D721Med (cell line): ENCODE data around the gene BCAS3.
A peak's percentile ranks its signal among the peaks of the same experiment; 100 is the strongest.

Source experiments
- DNase-seq: peaks from one replicate; pipeline ENCODE4 v3.0.0; 2011; ENCODE audit warnings: low spot score; ENCODE audit not compliant: insufficient read length
- FAIRE-seq: peaks from 2 replicates; lab custom pipeline; 2011; peaks lifted over from hg19 to GRCh38; lab: Jason Lieb, UNC
- CTCF ChIP-seq: IDR thresholded peaks from 2 replicates; pipeline ENCODE4 v1.5.1; 2012; ENCODE audit warnings: mild to moderate bottlenecking, control low read depth; ENCODE audit not compliant: insufficient read depth; ENCODE audit errors: missing control alignments

Gene BCAS3

GRCh38 chr17:61387511-61388305, 710.1 kb downstream of the BCAS3 start:
- FAIRE-seq (no peak), DNase-seq (no peak)
- TF ChIP-seq CTCF: no peak

- DNase-seq (no peak), FAIRE-seq (no peak)
- no peak for TF ChIP-seq CTCF
These were observed 711.1 kb downstream of the BCAS3 start for GRCh38 chr17:61388561-61389356.

- FAIRE-seq (no peak), DNase-seq (peak; percentile 77)
- peak; percentile 96 for TF ChIP-seq CTCF
These were observed 712.2 kb downstream of the BCAS3 start for GRCh38 chr17:61389670-61390478.

- DNase-seq (no peak), FAIRE-seq (no peak)
- no peak for TF ChIP-seq CTCF
These were observed 712.8 kb downstream of the BCAS3 start for GRCh38 chr17:61390479-61390791.

- DNase-seq (no peak), FAIRE-seq (no peak)
- TF ChIP-seq CTCF: no peak
These were observed 714.1 kb downstream of the BCAS3 start for GRCh38 chr17:61391595-61392291.

- DNase-seq (no peak), FAIRE-seq (no peak)
- TF ChIP-seq CTCF: no peak
These were observed 715.0 kb downstream of the BCAS3 start for GRCh38 chr17:61392679-61393078.
